HG02852 (cell line): Measurements from ENCODE around the gene LEAP2.

ENCODE experiments used
- ATAC-seq: cut with Tn5 transposase; IDR thresholded peaks from one replicate; pipeline ENCODE4 v1.9.1; 2021; ENCODE audit warnings: mild to moderate bottlenecking, moderate library complexity; ENCODE audit not compliant: unreplicated experiment

The LEAP2 gene

GRCh38 chr5:132876020-132876759 is 2.7 kb downstream of the LEAP2 start:
- ATAC-seq: no peak

GRCh38 chr5:132877466-132877865 is 4.0 kb downstream of the LEAP2 start:
- no peak for ATAC-seq

GRCh38 chr5:132877938-132878337 is 4.5 kb downstream of the LEAP2 start:
- ATAC-seq: no peak

- ATAC-seq: no peak
Observed at GRCh38 chr5:132883261-132883834, 9.9 kb downstream of the LEAP2 start.

- ATAC-seq: no peak
Observed at GRCh38 chr5:132884548-132884947, 11.1 kb downstream of the LEAP2 start.

- ATAC-seq: no peak
Observed at GRCh38 chr5:132886064-132886823, 12.8 kb downstream of the LEAP2 start.

- no peak for ATAC-seq
Observed at GRCh38 chr5:132887283-132887682, 13.8 kb downstream of the LEAP2 start.

GRCh38 chr5:132889501-132889900 is 16.0 kb downstream of the LEAP2 start:
- no peak for ATAC-seq

GRCh38 chr5:132890817-132891216 is 17.3 kb downstream of the LEAP2 start:
- no peak for ATAC-seq

- ATAC-seq: no peak
Observed at GRCh38 chr5:132895719-132896305, 22.3 kb downstream of the LEAP2 start.

GRCh38 chr5:132896685-132897084 is 23.2 kb downstream of the LEAP2 start:
- no peak for ATAC-seq

- no peak for ATAC-seq
Observed at GRCh38 chr5:132898094-132898493, 24.6 kb downstream of the LEAP2 start.

- ATAC-seq: no peak
Observed at GRCh38 chr5:132901036-132901435, 27.6 kb downstream of the LEAP2 start.

GRCh38 chr5:132901730-132902129 is 28.3 kb downstream of the LEAP2 start:
- no peak for ATAC-seq

- no peak for ATAC-seq
Observed at GRCh38 chr5:132905938-132906337, 32.5 kb downstream of the LEAP2 start.

- no peak for ATAC-seq
Observed at GRCh38 chr5:132907161-132907560, 33.7 kb downstream of the LEAP2 start.

GRCh38 chr5:132909702-132910101 is 36.2 kb downstream of the LEAP2 start:
- ATAC-seq: no peak

GRCh38 chr5:132915681-132916080 is 42.2 kb downstream of the LEAP2 start:
- ATAC-seq: no peak

GRCh38 chr5:132916086-132916485 is 42.6 kb downstream of the LEAP2 start:
- ATAC-seq: no peak
